Endothelial cell (in vitro differentiated cells): Measurements from ENCODE around the gene RAD1. TPM values are rescaled to one million over a fixed set of nuclear protein-coding genes. Genes with fewer than 3 reads are reported as not detected.

ENCODE experiments used
- DNase-seq: peaks from one replicate; pipeline ENCODE4 v3.0.0; 2021; ENCODE audit warnings: low spot score
- H3K27ac Mint-ChIP-seq: one replicate; pipeline ENCODE4 v1.8.0; 2021; ENCODE audit warnings: mixed read lengths, inconsistent platforms; ENCODE audit not compliant: unreplicated experiment
- H3K27me3 Mint-ChIP-seq: one replicate; pipeline ENCODE4 v1.8.0; 2021; ENCODE audit warnings: mild to moderate bottlenecking, moderate library complexity, mixed read lengths, inconsistent platforms; ENCODE audit not compliant: unreplicated experiment
- H3K36me3 Mint-ChIP-seq: one replicate; pipeline ENCODE4 v1.8.0; 2021; ENCODE audit warnings: mild to moderate bottlenecking, low read depth, mixed read lengths, inconsistent platforms; ENCODE audit not compliant: unreplicated experiment
- H3K4me1 Mint-ChIP-seq: one replicate; pipeline ENCODE4 v1.8.0; 2021; ENCODE audit warnings: mild to moderate bottlenecking, mixed read lengths, inconsistent platforms; ENCODE audit not compliant: unreplicated experiment
- H3K4me3 Mint-ChIP-seq: one replicate; pipeline ENCODE4 v1.8.0; 2021; ENCODE audit warnings: mild to moderate bottlenecking, mixed read lengths, inconsistent platforms; ENCODE audit not compliant: unreplicated experiment
- H3K9me3 Mint-ChIP-seq: one replicate; pipeline ENCODE4 v1.8.0; 2021; ENCODE audit warnings: mixed read lengths, inconsistent platforms; ENCODE audit not compliant: unreplicated experiment
- total RNA-seq: library from RNA; stranded (reverse); fragmentation: NEBNext Ultra II Directional; extraction: Animal tissue kit (Norgen Biotek cat#: 25700); gene quantifications from one replicate; pipeline ENCODE4 v1.2.1, GENCODE V29; 2021; ENCODE audit not compliant: unreplicated experiment
- TF ChIP-seq, protein P1 (sequence below): fragments of 200-600 bp; sonication (generic); IDR thresholded peaks from one replicate; pipeline ENCODE4 v1.5.0; 2021; ENCODE audit warnings: antibody characterized with exemption; ENCODE audit not compliant: unreplicated experiment

RAD1 gene
- total RNA-seq, 1 donor from 2014 or later = 15.2 TPM

DNA sequence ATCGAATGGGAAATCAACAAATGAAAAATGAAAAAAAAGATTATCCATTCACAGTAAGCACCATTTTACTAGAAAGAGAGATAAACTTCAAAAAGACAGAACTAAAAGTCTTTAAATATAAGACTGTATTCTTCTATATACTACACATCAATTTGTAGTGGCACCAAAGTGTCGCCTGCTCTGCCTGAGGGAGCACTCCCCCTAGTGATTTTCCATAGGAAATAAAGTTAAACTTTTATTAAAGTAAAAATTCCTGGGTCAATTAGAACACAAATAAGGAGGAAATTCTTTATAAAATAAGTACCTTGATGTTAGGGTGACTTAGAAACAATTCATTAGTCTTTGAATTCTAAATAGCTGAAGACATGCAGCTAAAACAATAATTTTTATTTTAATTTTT is 9.7 kb downstream of the RAD1 start:
- H3K27me3 Mint-ChIP-seq = no peaks in the 10 kb centered on the region
- DNase-seq = no peak

DNA sequence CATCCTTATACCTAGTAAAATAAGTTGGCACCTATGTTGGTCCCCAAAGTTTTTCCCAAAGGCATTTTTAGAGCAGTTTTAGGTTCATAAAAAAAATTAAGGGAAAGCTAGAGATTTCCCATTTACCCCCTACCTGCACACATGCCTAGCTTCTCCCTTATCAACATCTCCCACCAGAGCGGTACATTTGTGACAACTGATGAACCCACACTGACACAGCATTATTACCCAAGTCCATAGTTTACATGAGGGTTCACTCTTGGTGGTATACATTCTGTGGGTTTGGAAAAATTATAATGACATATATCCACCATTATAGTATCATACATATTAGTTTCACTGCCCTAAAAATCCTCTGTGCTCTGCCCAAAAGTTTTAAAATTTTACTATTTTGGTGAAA is 12.0 kb downstream of the RAD1 start:
- H3K27ac Mint-ChIP-seq = no peak overlapping the region
- no peaks in the 10 kb centered on the region for H3K9me3 Mint-ChIP-seq
- H3K27me3 Mint-ChIP-seq = no peaks in the 10 kb centered on the region
- DNase-seq = no peak
- TF ChIP-seq, protein P1, sequence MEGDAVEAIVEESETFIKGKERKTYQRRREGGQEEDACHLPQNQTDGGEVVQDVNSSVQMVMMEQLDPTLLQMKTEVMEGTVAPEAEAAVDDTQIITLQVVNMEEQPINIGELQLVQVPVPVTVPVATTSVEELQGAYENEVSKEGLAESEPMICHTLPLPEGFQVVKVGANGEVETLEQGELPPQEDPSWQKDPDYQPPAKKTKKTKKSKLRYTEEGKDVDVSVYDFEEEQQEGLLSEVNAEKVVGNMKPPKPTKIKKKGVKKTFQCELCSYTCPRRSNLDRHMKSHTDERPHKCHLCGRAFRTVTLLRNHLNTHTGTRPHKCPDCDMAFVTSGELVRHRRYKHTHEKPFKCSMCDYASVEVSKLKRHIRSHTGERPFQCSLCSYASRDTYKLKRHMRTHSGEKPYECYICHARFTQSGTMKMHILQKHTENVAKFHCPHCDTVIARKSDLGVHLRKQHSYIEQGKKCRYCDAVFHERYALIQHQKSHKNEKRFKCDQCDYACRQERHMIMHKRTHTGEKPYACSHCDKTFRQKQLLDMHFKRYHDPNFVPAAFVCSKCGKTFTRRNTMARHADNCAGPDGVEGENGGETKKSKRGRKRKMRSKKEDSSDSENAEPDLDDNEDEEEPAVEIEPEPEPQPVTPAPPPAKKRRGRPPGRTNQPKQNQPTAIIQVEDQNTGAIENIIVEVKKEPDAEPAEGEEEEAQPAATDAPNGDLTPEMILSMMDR = no peak
- no peaks in the 10 kb centered on the region for H3K4me1 Mint-ChIP-seq
- H3K4me3 Mint-ChIP-seq = no peak overlapping the region
- H3K36me3 Mint-ChIP-seq = no peaks in the 10 kb centered on the region

More for the DNA sequence above, 9.7 kb downstream of the RAD1 start:
- Mint-ChIP-seq H3K9me3 (no peaks in the 10 kb centered on the region), H3K4me1 (no peaks in the 10 kb centered on the region), H3K27ac (no peak overlapping the region), H3K36me3 (peaks cover 3% of the 10 kb centered on the region), H3K4me3 (no peak overlapping the region)
- TF ChIP-seq, protein P1 = no peak

DNA sequence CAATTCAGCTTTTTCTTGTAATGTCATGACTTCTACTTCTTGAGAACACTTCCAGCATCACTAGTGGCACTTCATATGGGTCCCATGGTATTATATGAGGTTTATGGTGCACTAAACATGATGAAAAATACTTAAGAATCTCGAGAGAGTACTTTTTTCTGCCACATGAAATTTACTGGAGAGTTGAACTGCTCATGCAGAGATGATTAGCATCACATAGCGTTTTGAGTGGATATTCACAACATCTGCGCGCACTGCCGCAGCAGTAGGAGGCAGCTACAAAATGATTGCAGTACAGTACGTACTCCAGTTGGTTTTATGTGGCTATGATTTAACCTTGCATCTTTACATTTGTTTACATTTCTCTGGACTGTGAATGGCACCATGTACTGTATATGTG is 14.7 kb downstream of the RAD1 start:
- TF ChIP-seq, protein P1 = no peak
- Mint-ChIP-seq H3K27me3 (no peaks in the 10 kb centered on the region), H3K27ac (no peak overlapping the region), H3K9me3 (no peaks in the 10 kb centered on the region), H3K4me1 (no peaks in the 10 kb centered on the region), H3K4me3 (no peak overlapping the region), H3K36me3 (no peaks in the 10 kb centered on the region)
- no peak for DNase-seq

DNA sequence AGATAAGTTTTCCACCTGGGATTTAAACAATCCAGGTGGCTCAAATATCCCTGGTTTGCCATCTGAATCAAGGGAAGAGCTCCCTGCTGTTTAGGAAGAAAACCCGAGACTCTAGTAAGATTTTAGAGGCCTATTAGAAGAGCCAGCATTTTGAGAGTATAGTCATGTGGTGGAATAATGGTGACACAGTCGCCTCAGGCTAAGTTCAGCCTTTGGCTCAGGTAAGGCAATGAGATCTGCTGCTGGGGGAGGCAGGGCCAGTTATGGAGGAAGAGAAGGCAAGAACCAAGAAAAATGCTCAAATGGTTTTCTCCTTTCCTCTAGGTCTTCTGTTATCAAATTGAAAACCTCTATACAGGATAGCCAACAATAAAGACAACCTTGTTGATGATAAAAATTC is 16.2 kb downstream of the RAD1 start:
- no peak for DNase-seq
- no peaks in the 10 kb centered on the region for H3K9me3 Mint-ChIP-seq
- TF ChIP-seq, protein P1 = no peak
- H3K27me3 Mint-ChIP-seq = no peaks in the 10 kb centered on the region
- H3K36me3 Mint-ChIP-seq = no peaks in the 10 kb centered on the region
- H3K27ac Mint-ChIP-seq = no peak overlapping the region
- no peak overlapping the region for H3K4me3 Mint-ChIP-seq
- no peaks in the 10 kb centered on the region for H3K4me1 Mint-ChIP-seq

DNA sequence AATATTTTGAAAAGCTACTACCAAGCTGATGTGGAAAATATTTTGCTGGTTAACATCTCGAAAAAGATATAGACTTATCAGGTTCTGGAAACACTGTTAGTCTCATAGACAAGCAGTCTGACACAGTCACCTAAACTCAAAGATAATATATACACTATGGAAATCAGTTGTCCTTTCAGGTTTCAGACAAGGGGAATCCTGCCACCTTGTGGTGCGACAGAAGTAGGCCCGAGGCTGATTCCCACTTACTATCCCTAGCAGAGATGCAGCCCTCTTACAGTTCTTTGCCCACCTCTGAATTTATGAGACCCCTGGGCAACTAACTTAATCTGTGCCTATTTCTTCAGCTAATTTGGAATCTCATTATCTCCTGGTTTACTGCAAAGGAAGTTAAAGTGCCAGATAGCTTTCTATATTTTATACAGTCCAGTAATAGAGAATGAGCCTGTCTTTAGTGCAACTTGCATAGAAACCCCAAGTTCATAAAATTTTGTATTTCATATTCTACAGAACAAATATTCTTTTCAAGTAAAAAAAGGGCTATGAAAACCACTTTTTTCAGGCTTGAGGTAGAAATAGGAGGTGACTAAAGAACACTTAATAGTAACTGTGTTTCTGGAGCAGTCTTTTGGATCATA is 16.9 kb downstream of the RAD1 start:
- no peaks in the 10 kb centered on the region for H3K27me3 Mint-ChIP-seq
- no peak overlapping the region for H3K4me3 Mint-ChIP-seq
- no peaks in the 10 kb centered on the region for H3K4me1 Mint-ChIP-seq
- H3K36me3 Mint-ChIP-seq = no peaks in the 10 kb centered on the region
- no peak overlapping the region for H3K27ac Mint-ChIP-seq
- TF ChIP-seq, protein P1 = peak; percentile 72
- peak; percentile 69 for DNase-seq
- H3K9me3 Mint-ChIP-seq = no peaks in the 10 kb centered on the region
